Neural cell (in vitro differentiated cells): Measurements from ENCODE around the gene AXIN1. TPM values are rescaled to one million over a fixed set of nuclear protein-coding genes. Genes with fewer than 3 reads are reported as not detected.

Source experiments
- H2AFZ ChIP-seq: fragments of 200-600, 300-800 bp; sonication (generic), shearing (Covaris generic); 2 replicates; pipeline ENCODE4 v1.6.0; 2014; ENCODE audit warnings: low read depth, mild to moderate bottlenecking, antibody characterized with exemption, low read length, moderate library complexity
- H3F3A ChIP-seq: fragments of 200-600 bp; shearing (Covaris generic); 2 replicates; pipeline ENCODE4 v1.6.1; 2016; ENCODE audit warnings: mild to moderate bottlenecking, moderate library complexity, mixed read lengths, antibody characterized with exemption, low read length; ENCODE audit not compliant: insufficient read depth, poor library complexity, severe bottlenecking
- H3K27ac ChIP-seq: fragments of 200-600, 300-800 bp; sonication (generic), shearing (Covaris generic); 2 replicates; pipeline ENCODE4 v1.5.1; 2014; ENCODE audit warnings: mild to moderate bottlenecking, low read length, moderate library complexity
- H3K27me3 ChIP-seq: fragments of 300-800, 200-600 bp; sonication (generic), shearing (Covaris generic); 2 replicates; pipeline ENCODE4 v1.6.0; 2014; ENCODE audit warnings: mild to moderate bottlenecking, low read depth, low read length, moderate library complexity; ENCODE audit not compliant: insufficient read depth
- H3K36me3 ChIP-seq: fragments of 300-800, 200-600 bp; sonication (generic), shearing (Covaris generic); 2 replicates; pipeline ENCODE4 v1.5.1; 2014; ENCODE audit warnings: mild to moderate bottlenecking, antibody characterized with exemption, low read length, moderate library complexity; ENCODE audit not compliant: insufficient read depth
- H3K4me2 ChIP-seq: fragments of 300-800, 200-600 bp; sonication (generic), shearing (Covaris generic); 2 replicates; pipeline ENCODE4 v1.6.0; 2014; ENCODE audit warnings: mild to moderate bottlenecking, low read length
- H3K4me3 ChIP-seq: fragments of 300-800, 200-600 bp; sonication (generic), shearing (Covaris generic); 2 replicates; pipeline ENCODE4 v1.5.1; 2014; ENCODE audit warnings: mild to moderate bottlenecking, low read length, moderate library complexity
- H3K79me2 ChIP-seq: fragments of 200-600 bp; shearing (Covaris generic); replicated peaks from 2 replicates; pipeline ENCODE4 v1.6.0; 2014; ENCODE audit warnings: mild to moderate bottlenecking, low read length, moderate library complexity; ENCODE audit not compliant: insufficient read depth
- H3K9ac ChIP-seq: fragments of 300-800, 200-600 bp; sonication (generic), shearing (Covaris generic); 2 replicates; pipeline ENCODE4 v1.6.1; 2016; ENCODE audit warnings: mild to moderate bottlenecking, low read length, mixed read lengths
- H3K9me2 ChIP-seq: fragments of 200-600 bp; shearing (Covaris generic); 2 replicates; pipeline ENCODE4 v1.6.1; 2016; ENCODE audit warnings: mild to moderate bottlenecking, low read length, mixed read lengths; ENCODE audit not compliant: insufficient read depth
- H3K9me3 ChIP-seq: fragments of 200-600, 300-800 bp; sonication (generic), shearing (Covaris generic); 2 replicates; pipeline ENCODE4 v1.6.1; 2016; ENCODE audit warnings: mild to moderate bottlenecking, mixed run types, low read length, moderate library complexity, mixed read lengths
- H4K20me1 ChIP-seq: fragments of 200-600 bp; shearing (Covaris generic); 2 replicates; pipeline ENCODE4 v1.6.1; 2016; ENCODE audit warnings: mild to moderate bottlenecking, mixed run types; ENCODE audit not compliant: insufficient read depth
- EP300 ChIP-seq: fragments of 450-650 bp; conservative IDR thresholded peaks from 2 replicates; pipeline ENCODE4 v1.6.1; 2014; ENCODE audit warnings: antibody characterized with exemption, mild to moderate bottlenecking, moderate library complexity; ENCODE audit not compliant: poor library complexity, severe bottlenecking
- EZH2 ChIP-seq: fragments of 200-600, 300-800 bp; shearing (Covaris generic), sonication (generic); IDR thresholded peaks from 2 replicates; pipeline ENCODE4 v1.6.1; 2014; ENCODE audit warnings: antibody characterized with exemption, low read length, borderline replicate concordance, mild to moderate bottlenecking; ENCODE audit not compliant: insufficient read depth, poor library complexity, severe bottlenecking
- MXI1 ChIP-seq: fragments of 450-650 bp; conservative IDR thresholded peaks from 2 replicates; pipeline ENCODE4 v1.6.1; 2014; ENCODE audit warnings: antibody characterized with exemption, mild to moderate bottlenecking; ENCODE audit not compliant: poor library complexity, severe bottlenecking
- POLR2AphosphoS5 ChIP-seq: IDR thresholded peaks from 2 replicates; pipeline ENCODE4 v1.6.1; 2012
- RAD21 ChIP-seq: fragments of 450-650 bp; conservative IDR thresholded peaks from 2 replicates; pipeline ENCODE4 v1.6.1; 2014; ENCODE audit warnings: antibody characterized with exemption, mild to moderate bottlenecking, moderate library complexity
- SMC3 ChIP-seq: fragments of 450-650 bp; conservative IDR thresholded peaks from 2 replicates; pipeline ENCODE4 v1.6.1; 2014; ENCODE audit warnings: antibody characterized with exemption, mild to moderate bottlenecking, moderate library complexity; ENCODE audit not compliant: poor library complexity
- TAF1 ChIP-seq: IDR thresholded peaks from 2 replicates; pipeline ENCODE4 v1.6.1; 2012; ENCODE audit warnings: low read depth
- polyA plus RNA-seq: library from polyadenylated mRNA; depleted of rRNA; stranded (reverse); fragments of >200 nt; gene quantifications from 2 replicates; pipeline ENCODE4 v1.2.3, GENCODE V29; 2014
- TF ChIP-seq, protein P1 (sequence below): fragments of 450-650 bp; IDR thresholded peaks from 2 replicates; pipeline ENCODE4 v1.5.1; 2014; ENCODE audit warnings: antibody characterized with exemption, mild to moderate bottlenecking, moderate library complexity; ENCODE audit not compliant: poor library complexity, severe bottlenecking
- TF ChIP-seq, protein P2 (sequence below): IDR thresholded peaks from 2 replicates; pipeline ENCODE4 v1.6.1; 2012; ENCODE audit warnings: borderline replicate concordance

The AXIN1 gene
- polyA plus RNA-seq, 1 donor from 2014 or later: 30.5 TPM

DNA sequence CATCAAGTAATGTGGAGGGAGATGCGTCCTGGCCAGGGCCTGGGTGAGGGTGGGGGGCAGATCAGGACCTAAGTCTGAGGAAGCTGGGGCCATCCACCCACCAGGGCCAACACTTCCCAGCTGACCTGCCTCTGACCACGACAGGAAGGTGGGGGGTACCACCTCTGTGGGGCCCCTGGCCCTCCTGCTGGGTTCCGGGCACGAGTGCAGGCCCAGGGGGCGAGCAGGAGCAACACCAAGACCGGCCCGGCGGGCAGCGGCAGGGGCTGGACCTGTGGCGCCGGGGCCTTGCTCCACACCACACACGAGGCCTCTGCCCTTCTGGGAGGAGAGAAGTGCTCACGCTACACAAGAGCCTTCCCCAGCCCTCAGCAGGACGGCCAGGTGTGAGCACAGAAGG is 56.2 kb downstream of the AXIN1 start:
- Histone ChIP-seq H3K4me2 (no peak overlapping the region), H4K20me1 (no peaks in the 10 kb centered on the region), H2AFZ (no peak overlapping the region), H3K9me3 (no peaks in the 10 kb centered on the region), H3K27me3 (no peaks in the 10 kb centered on the region), H3K4me3 (no peak overlapping the region), H3K79me2 (no peaks in the 10 kb centered on the region), H3K9me2 (no peaks in the 10 kb centered on the region), H3K27ac (no peak overlapping the region), H3F3A (no peaks in the 10 kb centered on the region), H3K36me3 (no peaks in the 10 kb centered on the region), H3K9ac (no peak overlapping the region)
- TF ChIP-seq RAD21: no peak
- no peak for TF ChIP-seq SMC3
- TF ChIP-seq EZH2: no peak

DNA sequence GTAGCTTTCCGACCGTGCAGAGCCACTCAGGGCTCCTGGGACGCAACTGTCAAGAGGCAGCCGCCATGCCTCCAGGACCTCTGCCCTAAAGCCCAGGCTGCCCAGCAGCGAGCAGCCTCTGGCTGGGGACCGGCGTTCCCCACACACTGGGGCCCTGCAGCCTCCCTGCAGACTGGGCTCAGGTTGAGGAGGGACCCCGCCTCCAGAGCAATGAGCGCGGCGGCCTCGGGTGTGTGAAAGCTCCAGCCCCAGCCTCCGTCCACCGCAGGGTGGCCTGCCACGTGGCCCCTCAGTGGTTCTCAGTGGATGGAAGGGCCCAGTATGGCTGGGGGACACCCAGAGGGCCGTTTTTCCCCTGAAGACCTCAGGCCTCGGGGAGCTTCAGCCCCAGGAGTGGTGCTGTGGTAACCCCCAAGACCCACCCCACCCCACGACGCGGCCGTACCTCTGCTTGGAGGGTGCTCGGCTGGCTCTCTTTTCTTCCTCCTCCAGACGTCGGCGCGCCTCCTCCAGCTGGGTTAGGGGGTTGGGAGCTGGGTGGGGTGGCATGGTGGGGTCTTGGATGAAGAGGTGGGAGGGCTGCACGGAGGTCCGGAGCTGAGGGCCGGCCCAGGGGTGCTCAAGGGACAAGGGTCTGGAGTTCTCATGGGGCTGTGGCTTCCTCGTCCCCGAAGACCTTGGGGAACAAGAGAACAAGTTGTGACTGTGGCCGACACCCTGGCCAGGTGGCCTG is 59.3 kb downstream of the AXIN1 start:
- Histone ChIP-seq H3K27ac (no peak overlapping the region), H3K9me3 (no peaks in the 10 kb centered on the region), H3K9ac (no peak overlapping the region), H3F3A (no peaks in the 10 kb centered on the region), H2AFZ (no peak overlapping the region), H3K27me3 (no peaks in the 10 kb centered on the region), H3K4me2 (no peak overlapping the region), H3K9me2 (no peaks in the 10 kb centered on the region), H3K4me3 (no peak overlapping the region), H3K79me2 (no peaks in the 10 kb centered on the region), H3K36me3 (no peaks in the 10 kb centered on the region), H4K20me1 (no peaks in the 10 kb centered on the region)
- TF ChIP-seq EP300 (no peak), MXI1 (no peak)

DNA sequence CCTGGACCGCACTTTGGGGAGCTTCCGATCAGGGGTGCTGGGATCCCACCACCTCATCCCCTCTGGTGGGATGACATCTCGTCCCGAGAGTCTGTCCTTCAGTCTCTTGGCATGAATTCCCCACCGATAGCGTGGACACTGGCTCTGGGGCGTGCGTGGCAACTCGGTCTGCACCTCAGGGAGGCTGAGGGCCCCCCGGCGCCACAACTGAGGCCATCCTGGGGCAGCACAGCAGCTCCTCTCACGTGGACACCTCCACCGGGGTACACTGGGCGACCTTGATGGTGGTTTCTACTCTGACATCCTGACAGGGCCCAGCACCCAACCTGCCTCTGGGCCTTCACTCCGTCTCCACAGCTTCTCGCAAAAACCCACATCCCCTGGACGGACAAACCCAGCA is 61.0 kb downstream of the AXIN1 start:
- Histone ChIP-seq H4K20me1 (no peaks in the 10 kb centered on the region), H3K4me2 (no peak overlapping the region), H3K79me2 (no peaks in the 10 kb centered on the region), H3K27ac (no peak overlapping the region), H3K9me2 (no peaks in the 10 kb centered on the region), H2AFZ (no peak overlapping the region), H3K4me3 (no peak overlapping the region), H3F3A (no peaks in the 10 kb centered on the region), H3K9ac (no peak overlapping the region), H3K36me3 (peaks cover under 1% of the 10 kb centered on the region), H3K27me3 (no peaks in the 10 kb centered on the region), H3K9me3 (no peaks in the 10 kb centered on the region)
- TF ChIP-seq TAF1: no peak
- no peak for TF ChIP-seq EZH2
- no peak for TF ChIP-seq RAD21
- TF ChIP-seq POLR2AphosphoS5: no peak
- no peak for TF ChIP-seq SMC3
- no peak for TF ChIP-seq EP300
- TF ChIP-seq, protein P1, sequence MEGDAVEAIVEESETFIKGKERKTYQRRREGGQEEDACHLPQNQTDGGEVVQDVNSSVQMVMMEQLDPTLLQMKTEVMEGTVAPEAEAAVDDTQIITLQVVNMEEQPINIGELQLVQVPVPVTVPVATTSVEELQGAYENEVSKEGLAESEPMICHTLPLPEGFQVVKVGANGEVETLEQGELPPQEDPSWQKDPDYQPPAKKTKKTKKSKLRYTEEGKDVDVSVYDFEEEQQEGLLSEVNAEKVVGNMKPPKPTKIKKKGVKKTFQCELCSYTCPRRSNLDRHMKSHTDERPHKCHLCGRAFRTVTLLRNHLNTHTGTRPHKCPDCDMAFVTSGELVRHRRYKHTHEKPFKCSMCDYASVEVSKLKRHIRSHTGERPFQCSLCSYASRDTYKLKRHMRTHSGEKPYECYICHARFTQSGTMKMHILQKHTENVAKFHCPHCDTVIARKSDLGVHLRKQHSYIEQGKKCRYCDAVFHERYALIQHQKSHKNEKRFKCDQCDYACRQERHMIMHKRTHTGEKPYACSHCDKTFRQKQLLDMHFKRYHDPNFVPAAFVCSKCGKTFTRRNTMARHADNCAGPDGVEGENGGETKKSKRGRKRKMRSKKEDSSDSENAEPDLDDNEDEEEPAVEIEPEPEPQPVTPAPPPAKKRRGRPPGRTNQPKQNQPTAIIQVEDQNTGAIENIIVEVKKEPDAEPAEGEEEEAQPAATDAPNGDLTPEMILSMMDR: no peak
- TF ChIP-seq, protein P2, sequence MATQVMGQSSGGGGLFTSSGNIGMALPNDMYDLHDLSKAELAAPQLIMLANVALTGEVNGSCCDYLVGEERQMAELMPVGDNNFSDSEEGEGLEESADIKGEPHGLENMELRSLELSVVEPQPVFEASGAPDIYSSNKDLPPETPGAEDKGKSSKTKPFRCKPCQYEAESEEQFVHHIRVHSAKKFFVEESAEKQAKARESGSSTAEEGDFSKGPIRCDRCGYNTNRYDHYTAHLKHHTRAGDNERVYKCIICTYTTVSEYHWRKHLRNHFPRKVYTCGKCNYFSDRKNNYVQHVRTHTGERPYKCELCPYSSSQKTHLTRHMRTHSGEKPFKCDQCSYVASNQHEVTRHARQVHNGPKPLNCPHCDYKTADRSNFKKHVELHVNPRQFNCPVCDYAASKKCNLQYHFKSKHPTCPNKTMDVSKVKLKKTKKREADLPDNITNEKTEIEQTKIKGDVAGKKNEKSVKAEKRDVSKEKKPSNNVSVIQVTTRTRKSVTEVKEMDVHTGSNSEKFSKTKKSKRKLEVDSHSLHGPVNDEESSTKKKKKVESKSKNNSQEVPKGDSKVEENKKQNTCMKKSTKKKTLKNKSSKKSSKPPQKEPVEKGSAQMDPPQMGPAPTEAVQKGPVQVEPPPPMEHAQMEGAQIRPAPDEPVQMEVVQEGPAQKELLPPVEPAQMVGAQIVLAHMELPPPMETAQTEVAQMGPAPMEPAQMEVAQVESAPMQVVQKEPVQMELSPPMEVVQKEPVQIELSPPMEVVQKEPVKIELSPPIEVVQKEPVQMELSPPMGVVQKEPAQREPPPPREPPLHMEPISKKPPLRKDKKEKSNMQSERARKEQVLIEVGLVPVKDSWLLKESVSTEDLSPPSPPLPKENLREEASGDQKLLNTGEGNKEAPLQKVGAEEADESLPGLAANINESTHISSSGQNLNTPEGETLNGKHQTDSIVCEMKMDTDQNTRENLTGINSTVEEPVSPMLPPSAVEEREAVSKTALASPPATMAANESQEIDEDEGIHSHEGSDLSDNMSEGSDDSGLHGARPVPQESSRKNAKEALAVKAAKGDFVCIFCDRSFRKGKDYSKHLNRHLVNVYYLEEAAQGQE: no peak
- TF ChIP-seq MXI1: no peak
